ENCODE data around the gene KMO.

KMO gene

GRCh38 chr1:241631674-241632073 lies 99.5 kb downstream of the KMO start:
- TF ChIP-seq, protein P1, sequence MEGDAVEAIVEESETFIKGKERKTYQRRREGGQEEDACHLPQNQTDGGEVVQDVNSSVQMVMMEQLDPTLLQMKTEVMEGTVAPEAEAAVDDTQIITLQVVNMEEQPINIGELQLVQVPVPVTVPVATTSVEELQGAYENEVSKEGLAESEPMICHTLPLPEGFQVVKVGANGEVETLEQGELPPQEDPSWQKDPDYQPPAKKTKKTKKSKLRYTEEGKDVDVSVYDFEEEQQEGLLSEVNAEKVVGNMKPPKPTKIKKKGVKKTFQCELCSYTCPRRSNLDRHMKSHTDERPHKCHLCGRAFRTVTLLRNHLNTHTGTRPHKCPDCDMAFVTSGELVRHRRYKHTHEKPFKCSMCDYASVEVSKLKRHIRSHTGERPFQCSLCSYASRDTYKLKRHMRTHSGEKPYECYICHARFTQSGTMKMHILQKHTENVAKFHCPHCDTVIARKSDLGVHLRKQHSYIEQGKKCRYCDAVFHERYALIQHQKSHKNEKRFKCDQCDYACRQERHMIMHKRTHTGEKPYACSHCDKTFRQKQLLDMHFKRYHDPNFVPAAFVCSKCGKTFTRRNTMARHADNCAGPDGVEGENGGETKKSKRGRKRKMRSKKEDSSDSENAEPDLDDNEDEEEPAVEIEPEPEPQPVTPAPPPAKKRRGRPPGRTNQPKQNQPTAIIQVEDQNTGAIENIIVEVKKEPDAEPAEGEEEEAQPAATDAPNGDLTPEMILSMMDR (IDR thresholded peaks at IDR 0.05; ENCODE audit: control insufficient read depth, extremely low read depth, insufficient read depth): no peak
- DNase-seq (ENCODE audit: low read depth): no peak
- H3K4me3 ChIP-seq (ENCODE audit: low read depth, low read length): no peak overlapping the region

- no peak for DNase-seq (ENCODE audit: low read depth)
- TF ChIP-seq, protein P1 (IDR thresholded peaks at IDR 0.05; ENCODE audit: control insufficient read depth, extremely low read depth, insufficient read depth): no peak
- no peak overlapping the region for H3K4me3 ChIP-seq (ENCODE audit: low read depth, low read length)
Observed at GRCh38 chr1:241632987-241633386, 100.8 kb downstream of the KMO start.

DNA sequence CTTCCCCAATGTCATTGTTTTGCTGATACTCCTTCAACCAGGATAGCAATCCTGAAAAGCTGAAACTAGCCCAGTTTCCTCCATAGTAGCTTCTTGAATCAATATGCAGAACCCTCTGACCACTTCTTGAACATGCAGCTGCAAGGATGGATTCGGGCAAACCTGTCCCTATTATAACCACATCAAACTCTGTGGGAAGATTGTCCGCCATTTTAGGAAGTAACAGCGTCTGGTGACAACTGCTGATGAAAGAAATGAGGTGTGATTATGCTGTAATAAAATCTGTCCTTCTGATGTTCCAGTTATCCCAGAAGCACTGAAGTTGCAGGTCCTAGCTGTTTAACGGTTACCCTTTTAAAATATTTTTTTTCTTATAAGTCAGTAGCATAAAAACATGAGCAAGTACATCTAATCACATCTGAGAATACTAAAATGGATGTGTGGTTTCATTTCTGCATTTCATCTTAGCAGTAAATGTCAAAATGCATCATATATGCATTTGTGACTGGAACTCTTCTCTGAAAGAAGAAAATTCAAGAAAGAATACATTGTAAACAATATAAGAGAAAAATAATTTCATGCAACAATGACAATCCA lies 103.5 kb downstream of the KMO start:
- TF ChIP-seq, protein P1 (IDR thresholded peaks at IDR 0.05; ENCODE audit: control insufficient read depth, extremely low read depth, insufficient read depth): no peak
- no peak overlapping the region for H3K4me3 ChIP-seq (ENCODE audit: low read depth, low read length)
- no peak for DNase-seq (ENCODE audit: low read depth)

DNA sequence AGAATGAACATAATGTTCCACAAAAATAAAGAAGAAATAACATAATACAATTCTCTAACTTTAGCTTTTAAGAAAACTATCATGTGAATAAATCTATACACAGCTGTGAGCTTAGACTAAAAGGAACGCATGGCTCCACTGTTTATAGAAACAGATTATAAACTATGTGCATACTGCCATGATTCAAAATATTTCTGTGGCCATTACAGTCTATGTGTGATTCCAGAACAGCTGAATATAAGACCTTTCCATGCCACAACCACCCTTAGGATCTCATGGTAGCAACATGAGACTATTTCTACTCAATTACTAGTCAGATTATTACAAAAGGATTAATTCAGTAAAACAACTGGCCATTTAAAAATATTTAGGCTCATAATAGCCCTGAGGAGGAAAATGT lies 104.1 kb downstream of the KMO start:
- no peak for DNase-seq (ENCODE audit: low read depth)
- H3K4me3 ChIP-seq (ENCODE audit: low read depth, low read length): no peak overlapping the region
- TF ChIP-seq, protein P1 (IDR thresholded peaks at IDR 0.05; ENCODE audit: control insufficient read depth, extremely low read depth, insufficient read depth): no peak

DNA sequence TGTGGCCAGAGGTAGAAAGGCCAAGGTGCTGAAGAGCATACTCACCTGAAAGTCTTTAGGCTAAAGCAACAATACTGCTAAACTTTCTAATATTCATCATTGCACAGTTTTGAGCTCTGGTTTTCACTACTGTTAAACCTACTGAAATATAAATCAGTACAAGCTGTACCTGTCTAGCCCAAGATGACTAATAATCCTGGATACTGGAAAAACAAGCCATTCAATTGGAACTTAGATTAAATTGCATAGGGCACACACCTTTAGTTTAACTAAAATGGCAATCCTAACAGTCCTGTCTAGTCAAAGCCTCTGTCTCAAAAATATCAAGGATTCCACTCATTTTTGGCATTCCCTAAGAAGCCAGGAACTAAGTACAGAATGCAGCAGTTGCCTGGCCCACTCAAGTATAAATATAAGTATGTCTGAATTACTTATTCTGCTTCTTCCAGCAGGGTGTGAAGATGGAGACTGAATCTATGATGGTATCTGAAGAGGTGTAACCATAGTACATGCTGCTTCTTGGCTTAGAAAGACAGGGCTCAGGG lies 104.9 kb downstream of the KMO start:
- DNase-seq (ENCODE audit: low read depth): no peak
- TF ChIP-seq, protein P1 (IDR thresholded peaks at IDR 0.05; ENCODE audit: control insufficient read depth, extremely low read depth, insufficient read depth): no peak
- no peak overlapping the region for H3K4me3 ChIP-seq (ENCODE audit: low read depth, low read length)

GRCh38 chr1:241637604-241638003 lies 105.4 kb downstream of the KMO start:
- H3K4me3 ChIP-seq (ENCODE audit: low read depth, low read length): no peak overlapping the region
- no peak for DNase-seq (ENCODE audit: low read depth)
- TF ChIP-seq, protein P1 (IDR thresholded peaks at IDR 0.05; ENCODE audit: control insufficient read depth, extremely low read depth, insufficient read depth): no peak

Measured in LNCaP clone FGC (cell line).